ENCODE measurements around the gene TRIM15. TPM values are rescaled to one million over a fixed set of nuclear protein-coding genes. Genes with fewer than 3 reads are reported as not detected.

The TRIM15 gene
- total RNA-seq, 1 donor from 2014 or later, result not detected

GRCh38 chr6:30157581-30157980 lies 5.8 kb upstream of the TRIM15 start:
- no peaks in the 10 kb centered on the region for H3K36me3 Mint-ChIP-seq (ENCODE audit: low read depth)
- no peaks in the 10 kb centered on the region for H3K4me1 Mint-ChIP-seq
- DNase-seq (ENCODE audit: low read depth, low spot score), result no peak
- no peak overlapping the region for H3K27ac Mint-ChIP-seq (ENCODE audit: unreplicated experiment)
- H3K4me3 Mint-ChIP-seq, result no peak overlapping the region
- H3K27me3 Mint-ChIP-seq (ENCODE audit: low read depth), result peaks cover 77% of the 10 kb centered on the region
- H3K9me3 Mint-ChIP-seq, result no peaks in the 10 kb centered on the region
- TF ChIP-seq CTCF (conservative IDR thresholded peaks at IDR 0.05), result no peak

- H3K27me3 Mint-ChIP-seq (ENCODE audit: low read depth), result peaks cover 73% of the 10 kb centered on the region
These were observed 5.3 kb upstream of the TRIM15 start for GRCh38 chr6:30157999-30158398.

GRCh38 chr6:30158475-30159040 lies 4.8 kb upstream of the TRIM15 start:
- no peaks in the 10 kb centered on the region for H3K36me3 Mint-ChIP-seq (ENCODE audit: low read depth)
- no peak for DNase-seq (ENCODE audit: low read depth, low spot score)
- H3K4me3 Mint-ChIP-seq, result no peak overlapping the region
- H3K27me3 Mint-ChIP-seq (ENCODE audit: low read depth), result peaks cover 67% of the 10 kb centered on the region
- no peak overlapping the region for H3K27ac Mint-ChIP-seq (ENCODE audit: unreplicated experiment)
- no peaks in the 10 kb centered on the region for H3K9me3 Mint-ChIP-seq
- H3K4me1 Mint-ChIP-seq, result no peaks in the 10 kb centered on the region
- TF ChIP-seq CTCF (conservative IDR thresholded peaks at IDR 0.05), result no peak

More at GRCh38 chr6:30157999-30158398, 5.3 kb upstream of the TRIM15 start:
- no peaks in the 10 kb centered on the region for H3K9me3 Mint-ChIP-seq
- no peak for TF ChIP-seq CTCF (conservative IDR thresholded peaks at IDR 0.05)
- H3K27ac Mint-ChIP-seq (ENCODE audit: unreplicated experiment), result no peak overlapping the region
- H3K36me3 Mint-ChIP-seq (ENCODE audit: low read depth), result no peaks in the 10 kb centered on the region
- H3K4me3 Mint-ChIP-seq, result no peak overlapping the region
- no peak for DNase-seq (ENCODE audit: low read depth, low spot score)
- no peaks in the 10 kb centered on the region for H3K4me1 Mint-ChIP-seq

GRCh38 chr6:30160008-30160784 lies 3.1 kb upstream of the TRIM15 start:
- Mint-ChIP-seq H3K27ac (ENCODE audit: unreplicated experiment) (no peak overlapping the region), H3K4me3 (no peak overlapping the region), H3K27me3 (ENCODE audit: low read depth) (peaks cover 68% of the 10 kb centered on the region), H3K4me1 (no peaks in the 10 kb centered on the region), H3K36me3 (ENCODE audit: low read depth) (no peaks in the 10 kb centered on the region), H3K9me3 (no peaks in the 10 kb centered on the region)
- no peak for DNase-seq (ENCODE audit: low read depth, low spot score)
- TF ChIP-seq CTCF (conservative IDR thresholded peaks at IDR 0.05), result no peak

GRCh38 chr6:30160785-30161531 lies 2.4 kb upstream of the TRIM15 start, which contains the start of gene TRIM10:
Gene TRIM10, minus strand, starts transcription at chr6:30161211. Its CDS starts 353 bp downstream, at chr6:30160858.
- Mint-ChIP-seq H3K4me1 (no peaks in the 10 kb centered on the region), H3K27me3 (ENCODE audit: low read depth) (peaks cover 69% of the 10 kb centered on the region), H3K4me3 (no peak within 1 kb of the TSS), H3K36me3 (ENCODE audit: low read depth) (no peaks in the 10 kb centered on the region), H3K27ac (ENCODE audit: unreplicated experiment) (peak within 1 kb of the TSS; percentile 35), H3K9me3 (no peaks in the 10 kb centered on the region)
- no peak for TF ChIP-seq CTCF (conservative IDR thresholded peaks at IDR 0.05)
- DNase-seq (ENCODE audit: low read depth, low spot score), result no peak
